ENCODE measurements around the gene KRTAP12-3. TPM values are rescaled to one million over a fixed set of nuclear protein-coding genes. Genes with fewer than 3 reads are reported as not detected.

The KRTAP12-3 gene
- total RNA-seq, 4 donors from 2014 or later: 13.2 TPM; not detected in 3

- peak; percentile 6 to 62 for DNase-seq (ENCODE audit: low spot score in 2 of 2)
- no peak overlapping the region for H3K4me3 ChIP-seq (ENCODE audit: low read depth, poor library complexity, severe bottlenecking)
- intact Hi-C loops (cut with DNase I; ENCODE audit: low total_unique reads): no loop called here
- 85 to 87% methylated on average over 18 of the region's 18 CpGs for WGBS, 2 donors
- TF ChIP-seq CTCF (IDR thresholded peaks at IDR 0.05) (no peak), POLR2A (IDR thresholded peaks at IDR 0.05) (no peak)
Measured at GRCh38 chr21:44649521-44650100, 8.1 kb upstream of the KRTAP12-3 start.

GRCh38 chr21:44650265-44650972 lies 7.3 kb upstream of the KRTAP12-3 start:
- TF ChIP-seq CTCF (IDR thresholded peaks at IDR 0.05): no peak
- H3K4me3 ChIP-seq (ENCODE audit: low read depth, poor library complexity, severe bottlenecking): no peak overlapping the region
- peak; percentile 2 to 66 for DNase-seq (ENCODE audit: low spot score in 2 of 2)
- intact Hi-C loops (cut with DNase I; ENCODE audit: low total_unique reads): no loop called here
- 84 to 87% methylated on average over 20 of the region's 20 CpGs for WGBS, 2 donors

GRCh38 chr21:44650973-44651675 lies 6.6 kb upstream of the KRTAP12-3 start:
- WGBS, 2 donors: 90 to 94% methylated on average over 12 of the region's 12 CpGs
- no peak overlapping the region for H3K4me3 ChIP-seq (ENCODE audit: low read depth, poor library complexity, severe bottlenecking)
- intact Hi-C loops (cut with DNase I; ENCODE audit: low total_unique reads): no loop called here
- no peak for TF ChIP-seq POLR2A (IDR thresholded peaks at IDR 0.05)
- TF ChIP-seq CTCF (IDR thresholded peaks at IDR 0.05): no peak
- DNase-seq (ENCODE audit: low spot score in 2 of 2): peak; percentile 4 to 68

- no peak overlapping the region for H3K4me3 ChIP-seq (ENCODE audit: low read depth, poor library complexity, severe bottlenecking)
- DNase-seq (ENCODE audit: low spot score in 2 of 2): peak in 1 of 2 donors; percentile 78
- 62 to 64% methylated on average over 14 of the region's 14 CpGs for WGBS, 2 donors
- intact Hi-C loops (cut with DNase I; ENCODE audit: low total_unique reads): no loop called here
- TF ChIP-seq CTCF (IDR thresholded peaks at IDR 0.05) (no peak), POLR2A (IDR thresholded peaks at IDR 0.05) (no peak)
Measured at GRCh38 chr21:44653123-44653522, 4.6 kb upstream of the KRTAP12-3 start.

- peak in 1 of 2 donors; percentile 70 for DNase-seq (ENCODE audit: low spot score in 2 of 2)
- intact Hi-C loops (cut with DNase I; ENCODE audit: low total_unique reads): no loop called here
- WGBS, 2 donors: 84 to 85% methylated on average over 17 of the region's 17 CpGs
- TF ChIP-seq CTCF (IDR thresholded peaks at IDR 0.05): no peak
- TF ChIP-seq POLR2A (IDR thresholded peaks at IDR 0.05): no peak
- H3K4me3 ChIP-seq (ENCODE audit: low read depth, poor library complexity, severe bottlenecking): no peak overlapping the region
Measured at GRCh38 chr21:44653656-44654575, 3.8 kb upstream of the KRTAP12-3 start.
